Erythroblast (primary cell): ENCODE results near the gene SNAP23.

Source experiments
- DNase-seq, 2 experiments: peaks; one replicate each; lab custom pipeline; 2025; lab: John Stamatoyannopoulos, UW
- GATA1 ChIP-seq: IDR thresholded peaks from 2 replicates; pipeline ENCODE4 v1.6.1; 2011; ENCODE audit warnings: low read depth, mild to moderate bottlenecking, control low read depth, low read length, moderate library complexity
- POLR2A ChIP-seq: IDR thresholded peaks from 2 replicates; pipeline ENCODE4 v1.6.1; 2011; ENCODE audit warnings: mild to moderate bottlenecking, low read length

SNAP23 gene

GRCh38 chr15:42558739-42559138 is 63.3 kb downstream of the SNAP23 start:
- DNase-seq, result no peak
- no peak for TF ChIP-seq GATA1
- TF ChIP-seq POLR2A, result no peak

- DNase-seq, result peak; percentile 98 to 99
Measured at GRCh38 chr15:42575188-42576039, 80.0 kb downstream of the SNAP23 start, which contains the start of gene STARD9. TSS of gene STARD9 (plus strand) at chr15:42575606. CDS start at chr15:42575716, 110 bp downstream.

DNA sequence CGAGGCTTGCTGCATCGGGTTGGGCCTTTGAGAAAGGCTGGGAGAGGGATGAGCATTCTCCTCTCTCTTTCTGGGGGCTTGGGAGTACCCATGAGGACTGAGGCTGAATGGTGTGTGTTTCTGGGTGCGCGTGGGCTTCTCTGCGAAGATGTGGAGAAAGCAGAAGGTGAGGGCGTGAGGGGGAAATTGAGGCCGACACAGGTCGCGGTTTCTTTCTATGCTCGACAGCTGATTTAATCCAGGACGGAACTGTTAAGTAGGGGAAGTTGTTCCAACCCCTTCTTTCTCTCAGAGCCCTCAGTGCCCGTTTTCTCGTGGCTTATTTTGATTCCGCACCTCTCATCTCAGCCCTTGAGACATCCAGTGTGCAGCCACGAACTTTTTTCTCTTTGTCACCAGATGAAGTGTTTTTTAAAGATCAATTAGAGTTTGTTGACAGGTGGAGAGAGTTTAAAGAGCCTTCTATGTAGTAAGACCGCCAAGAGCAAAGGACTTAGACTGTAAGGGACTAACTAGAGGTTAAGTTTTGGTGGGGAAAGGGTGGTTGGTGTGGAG is 80.7 kb downstream of the SNAP23 start:
- TF ChIP-seq POLR2A (no peak), GATA1 (no peak)
- DNase-seq, result no peak

More at GRCh38 chr15:42575188-42576039, 80.0 kb downstream of the SNAP23 start, which contains the start of gene STARD9:
- TF ChIP-seq GATA1 (no peak), POLR2A (peak; percentile 51)

DNA sequence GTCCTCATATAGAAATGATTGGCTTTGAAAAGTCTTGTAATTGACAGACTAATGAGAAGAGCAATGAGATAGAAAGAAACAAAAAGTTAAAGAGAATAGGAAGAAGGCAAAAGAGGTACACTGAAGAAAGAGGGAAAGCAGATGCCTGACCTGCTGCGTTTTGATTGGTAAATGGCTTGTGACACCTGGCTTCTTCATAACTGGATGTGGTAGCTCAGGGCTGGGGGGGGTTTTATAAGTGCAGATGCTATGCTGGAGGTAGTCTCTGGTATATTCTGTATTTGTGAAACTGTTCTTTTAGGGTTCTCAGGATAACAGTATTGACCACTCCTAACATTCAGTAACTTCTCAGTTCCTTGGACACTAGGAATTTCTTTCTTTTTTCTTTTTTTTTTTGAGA is 81.3 kb downstream of the SNAP23 start:
- TF ChIP-seq POLR2A (no peak), GATA1 (no peak)
- no peak for DNase-seq

DNA sequence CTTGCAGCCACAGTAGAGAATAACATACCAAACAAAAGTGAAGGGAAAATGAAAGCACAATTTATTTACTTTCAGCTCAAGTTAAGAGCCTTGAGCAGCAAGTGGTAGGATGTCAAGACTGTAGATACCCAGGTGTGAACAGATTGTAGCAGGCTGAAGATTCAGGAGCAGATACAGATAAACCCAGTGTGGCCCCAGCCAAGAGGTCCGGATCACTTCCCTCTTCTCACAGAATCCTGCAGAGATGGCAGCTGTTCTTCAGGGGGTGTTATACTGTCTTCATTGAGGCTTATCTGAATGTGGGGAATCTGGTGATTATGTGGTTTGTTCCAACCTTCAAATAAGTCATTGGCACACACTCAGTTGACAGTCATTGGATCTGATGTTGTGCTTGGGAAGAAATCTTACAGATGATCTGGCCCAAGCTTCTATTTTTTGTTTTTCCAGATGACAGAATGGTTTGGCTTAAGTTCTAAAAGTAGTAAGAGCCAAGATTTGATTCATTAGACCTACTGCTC is 82.1 kb downstream of the SNAP23 start:
- DNase-seq, result no peak
- TF ChIP-seq POLR2A (no peak), GATA1 (no peak)

DNA sequence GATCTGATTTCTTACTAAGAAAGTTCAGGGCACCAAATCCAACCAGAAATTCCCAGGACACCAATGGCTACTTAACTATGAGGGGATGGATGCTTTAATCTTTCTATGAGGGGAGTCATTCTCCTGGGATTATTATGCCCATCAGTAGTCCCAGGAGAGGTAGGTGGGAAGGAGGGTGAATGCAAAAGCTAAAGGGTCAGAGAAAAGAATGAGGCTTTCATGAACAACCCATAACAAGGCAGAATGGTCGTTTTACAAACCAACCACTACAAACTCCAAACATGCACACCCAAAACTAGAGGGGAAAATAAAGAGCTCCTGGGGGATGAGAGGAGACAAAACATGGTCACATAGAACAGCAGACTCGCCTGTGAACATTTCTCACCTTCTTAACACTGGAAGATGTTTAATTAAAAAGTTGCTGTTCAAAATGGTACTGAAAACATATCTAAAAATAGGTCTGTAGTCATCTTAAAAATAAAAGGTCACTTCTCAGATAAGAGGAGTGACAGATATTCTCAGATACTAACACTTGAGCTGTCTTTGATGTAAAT is 83.6 kb downstream of the SNAP23 start:
- TF ChIP-seq POLR2A, result no peak
- no peak for TF ChIP-seq GATA1
- DNase-seq, result no peak

DNA sequence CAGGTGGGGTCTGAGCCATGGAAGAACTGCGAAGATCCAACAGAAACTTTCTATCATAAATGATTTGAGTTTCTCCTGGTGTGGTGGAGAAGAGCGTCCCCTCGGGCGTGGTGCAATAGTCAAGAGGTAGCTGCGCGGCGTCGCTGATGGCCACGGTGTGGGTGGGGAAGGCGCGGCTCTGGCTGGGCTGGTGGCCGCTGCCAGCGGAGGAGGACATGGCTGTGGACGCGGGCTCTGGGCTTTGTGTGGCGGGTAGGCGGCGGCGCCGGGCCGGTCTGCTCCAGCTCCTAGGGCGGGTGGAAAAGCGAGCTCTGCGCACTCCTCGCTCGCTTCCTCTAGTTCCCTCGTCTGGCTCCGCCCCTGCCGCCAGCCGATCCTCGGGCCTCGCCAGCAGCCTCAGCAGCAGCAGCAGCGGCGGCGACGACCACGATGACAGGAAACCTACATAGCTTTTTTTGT is 85.9 kb downstream of the SNAP23 start:
- DNase-seq, result peak; percentile 72 to 75
- TF ChIP-seq GATA1 (no peak), POLR2A (no peak)
